ENCODE results near the gene GPD1.
"Not testable (repeated sequence)": the region's sequence is repeated elsewhere in the genome, so short reads cannot be mapped to it uniquely, and the experiment has no call there.

Gene GPD1

GRCh38 chr12:50123203-50123602 is 19.4 kb downstream of the GPD1 start:
- no peak for DNase-seq (ENCODE audit: low read depth)

- DNase-seq (ENCODE audit: low read depth), result no peak
These were observed 23.7 kb downstream of the GPD1 start for GRCh38 chr12:50127546-50127945.

GRCh38 chr12:50129290-50129689 is 25.5 kb downstream of the GPD1 start:
- DNase-seq (ENCODE audit: low read depth), result no peak

GRCh38 chr12:50132505-50133135 is 28.8 kb downstream of the GPD1 start:
- no peak for DNase-seq (ENCODE audit: low read depth)

- no peak for DNase-seq (ENCODE audit: low read depth)
These were observed 39.2 kb downstream of the GPD1 start for GRCh38 chr12:50142993-50143392.

GRCh38 chr12:50145439-50145838 is 41.6 kb downstream of the GPD1 start:
- DNase-seq (ENCODE audit: low read depth), result no peak

GRCh38 chr12:50147281-50147680 is 43.5 kb downstream of the GPD1 start:
- DNase-seq (ENCODE audit: low read depth), result no peak

GRCh38 chr12:50148011-50148410 is 44.2 kb downstream of the GPD1 start:
- DNase-seq (ENCODE audit: low read depth), result not testable (repeated sequence)

- no peak for DNase-seq (ENCODE audit: low read depth)
These were observed 45.5 kb downstream of the GPD1 start for GRCh38 chr12:50149311-50149710.

GRCh38 chr12:50151047-50151687 is 47.4 kb downstream of the GPD1 start:
- DNase-seq (ENCODE audit: low read depth), result no peak

GRCh38 chr12:50154947-50155346 is 51.1 kb downstream of the GPD1 start:
- DNase-seq (ENCODE audit: low read depth), result not testable (repeated sequence)

GRCh38 chr12:50156641-50157040 is 52.8 kb downstream of the GPD1 start:
- no peak for DNase-seq (ENCODE audit: low read depth)

- no peak for DNase-seq (ENCODE audit: low read depth)
These were observed 53.5 kb downstream of the GPD1 start for GRCh38 chr12:50157259-50157658.

GRCh38 chr12:50160643-50161042 is 56.8 kb downstream of the GPD1 start:
- DNase-seq (ENCODE audit: low read depth), result no peak
